SJSA1 (cell line): ENCODE results near the gene ASXL1. TPM values are rescaled to one million over a fixed set of nuclear protein-coding genes. Genes with fewer than 3 reads are reported as not detected.
"Not testable (repeated sequence)": the region's sequence is repeated elsewhere in the genome, so short reads cannot be mapped to it uniquely, and the experiment has no call there.

Source experiments
- DNase-seq, 2 experiments: peaks; one replicate each; pipeline ENCODE4 v3.0.0-alpha.2; 2015 to 2020; ENCODE audit warnings: low spot score in 2 of 2, low read depth in 1 of 2
- H3K27ac ChIP-seq: fragments of 250-450 bp; sonication (Bioruptor Pico); 2 replicates; pipeline ENCODE4 v1.5.1; 2020; ENCODE audit warnings: mild to moderate bottlenecking, moderate library complexity
- H3K27me3 ChIP-seq: fragments of 250-450 bp; sonication (Bioruptor Pico); replicated peaks from 2 replicates; pipeline ENCODE4 v1.5.1; 2020; ENCODE audit warnings: mild to moderate bottlenecking, moderate library complexity
- H3K36me3 ChIP-seq: fragments of 250-450 bp; sonication (Bioruptor Pico); 2 replicates; pipeline ENCODE4 v1.5.1; 2020; ENCODE audit warnings: mild to moderate bottlenecking
- H3K4me1 ChIP-seq: fragments of 250-450 bp; sonication (Bioruptor Pico); replicated peaks from 2 replicates; pipeline ENCODE4 v1.6.1; 2021; ENCODE audit warnings: mild to moderate bottlenecking
- H3K4me3 ChIP-seq: fragments of 250-450 bp; sonication (Bioruptor Pico); 2 replicates; pipeline ENCODE4 v1.5.1; 2020; ENCODE audit warnings: mild to moderate bottlenecking
- H3K9me3 ChIP-seq: fragments of 250-450 bp; sonication (Bioruptor Pico); replicated peaks from 2 replicates; pipeline ENCODE4 v1.5.1; 2020; ENCODE audit warnings: mild to moderate bottlenecking
- total RNA-seq: library from RNA; depleted of rRNA; stranded (reverse); fragments of >200 nt; shearing (Covaris generic); gene quantifications from 2 replicates; pipeline ENCODE4 v1.2.3, GENCODE V29; 2014

Gene ASXL1
- total RNA-seq, 1 experiment from 2014 or later = 35.2 TPM

- DNase-seq, H3K9me3 ChIP-seq, H3K27me3 ChIP-seq, H3K27ac ChIP-seq, H3K4me3 ChIP-seq: not testable (repeated sequence)
- Histone ChIP-seq H3K4me1 (peaks cover 33% of the 10 kb centered on the region), H3K36me3 (peaks cover 23% of the 10 kb centered on the region)
Measured at GRCh38 chr20:32383441-32383840, 25.3 kb downstream of the ASXL1 start.

GRCh38 chr20:32385541-32385940 is 27.4 kb downstream of the ASXL1 start:
- H3K4me1 ChIP-seq = peaks cover 33% of the 10 kb centered on the region
- H3K36me3 ChIP-seq = peaks cover 22% of the 10 kb centered on the region
- no peak overlapping the region for H3K4me3 ChIP-seq
- peak overlapping the region; percentile 40 for H3K27ac ChIP-seq
- DNase-seq = no peak
- no peaks in the 10 kb centered on the region for H3K27me3 ChIP-seq
- no peaks in the 10 kb centered on the region for H3K9me3 ChIP-seq

- Histone ChIP-seq H3K36me3 (peaks cover 22% of the 10 kb centered on the region), H3K4me1 (peaks cover 39% of the 10 kb centered on the region), H3K4me3 (no peak overlapping the region), H3K27ac (peak overlapping the region; percentile 40), H3K27me3 (no peaks in the 10 kb centered on the region), H3K9me3 (no peaks in the 10 kb centered on the region)
- DNase-seq = peak in 1 of 2 experiments; percentile 76
Measured at GRCh38 chr20:32386091-32386490, 28.0 kb downstream of the ASXL1 start.

- H3K36me3 ChIP-seq = peaks cover 24% of the 10 kb centered on the region
- H3K27me3 ChIP-seq = no peaks in the 10 kb centered on the region
- peaks cover 47% of the 10 kb centered on the region for H3K4me1 ChIP-seq
- no peak overlapping the region for H3K27ac ChIP-seq
- no peak overlapping the region for H3K4me3 ChIP-seq
- H3K9me3 ChIP-seq = no peaks in the 10 kb centered on the region
- DNase-seq = no peak
Measured at GRCh38 chr20:32387252-32387651, 29.1 kb downstream of the ASXL1 start.

- DNase-seq = peak in 1 of 2 experiments; percentile 58
- Histone ChIP-seq H3K9me3 (no peaks in the 10 kb centered on the region), H3K27ac (peak overlapping the region; percentile 64), H3K4me3 (no peak overlapping the region), H3K27me3 (no peaks in the 10 kb centered on the region), H3K36me3 (peaks cover 22% of the 10 kb centered on the region), H3K4me1 (peaks cover 33% of the 10 kb centered on the region)
Measured at GRCh38 chr20:32391003-32391402, 32.9 kb downstream of the ASXL1 start.

GRCh38 chr20:32395066-32395465 is 36.9 kb downstream of the ASXL1 start:
- Histone ChIP-seq H3K4me1 (peaks cover 33% of the 10 kb centered on the region), H3K36me3 (peaks cover 18% of the 10 kb centered on the region), H3K27me3 (no peaks in the 10 kb centered on the region), H3K9me3 (no peaks in the 10 kb centered on the region), H3K4me3 (no peak overlapping the region), H3K27ac (no peak overlapping the region)
- no peak for DNase-seq

GRCh38 chr20:32396646-32397160 is 38.6 kb downstream of the ASXL1 start:
- peak in 1 of 2 experiments; percentile 72 for DNase-seq
- H3K4me1 ChIP-seq = peaks cover 19% of the 10 kb centered on the region
- H3K36me3 ChIP-seq = peaks cover 17% of the 10 kb centered on the region
- H3K9me3 ChIP-seq = no peaks in the 10 kb centered on the region
- H3K27ac ChIP-seq = peak overlapping the region; percentile 16
- H3K4me3 ChIP-seq = no peak overlapping the region
- no peaks in the 10 kb centered on the region for H3K27me3 ChIP-seq

GRCh38 chr20:32397567-32398084 is 39.5 kb downstream of the ASXL1 start:
- no peak overlapping the region for H3K4me3 ChIP-seq
- H3K27me3 ChIP-seq = no peaks in the 10 kb centered on the region
- H3K9me3 ChIP-seq = no peaks in the 10 kb centered on the region
- H3K27ac ChIP-seq = no peak overlapping the region
- peaks cover 16% of the 10 kb centered on the region for H3K4me1 ChIP-seq
- no peak for DNase-seq
- H3K36me3 ChIP-seq = peaks cover 22% of the 10 kb centered on the region

GRCh38 chr20:32400476-32400875 is 42.3 kb downstream of the ASXL1 start:
- Histone ChIP-seq H3K27ac (no peak overlapping the region), H3K4me3 (no peak overlapping the region), H3K36me3 (peaks cover 14% of the 10 kb centered on the region), H3K4me1 (peaks cover 16% of the 10 kb centered on the region), H3K27me3 (no peaks in the 10 kb centered on the region), H3K9me3 (no peaks in the 10 kb centered on the region)
- no peak for DNase-seq

GRCh38 chr20:32404017-32404416 is 45.9 kb downstream of the ASXL1 start:
- no peaks in the 10 kb centered on the region for H3K9me3 ChIP-seq
- H3K4me3 ChIP-seq = no peak overlapping the region
- no peaks in the 10 kb centered on the region; the same call in 1 of the 2 replicates for H3K27me3 ChIP-seq
- no peak for DNase-seq
- H3K27ac ChIP-seq = no peak overlapping the region
- peaks cover 23% of the 10 kb centered on the region for H3K36me3 ChIP-seq
- no peaks in the 10 kb centered on the region for H3K4me1 ChIP-seq

- H3K9me3 ChIP-seq = no peaks in the 10 kb centered on the region
- no peaks in the 10 kb centered on the region; the same call in 1 of the 2 replicates for H3K27me3 ChIP-seq
- DNase-seq = no peak
- no peak overlapping the region for H3K27ac ChIP-seq
- H3K4me1 ChIP-seq = no peaks in the 10 kb centered on the region
- no peak overlapping the region for H3K4me3 ChIP-seq
- H3K36me3 ChIP-seq = peaks cover 20% of the 10 kb centered on the region
Measured at GRCh38 chr20:32406701-32407100, 48.6 kb downstream of the ASXL1 start.

- not testable (repeated sequence) for H3K9me3 ChIP-seq, H3K4me1 ChIP-seq, H3K27ac ChIP-seq, H3K27me3 ChIP-seq, H3K4me3 ChIP-seq, DNase-seq
- H3K36me3 ChIP-seq = peaks cover 16% of the 10 kb centered on the region
Measured at GRCh38 chr20:32407131-32407750, 49.1 kb downstream of the ASXL1 start.

GRCh38 chr20:32411955-32412706 is 54.0 kb downstream of the ASXL1 start:
- Histone ChIP-seq H3K4me3 (no peak overlapping the region), H3K9me3 (no peaks in the 10 kb centered on the region), H3K4me1 (peaks cover 21% of the 10 kb centered on the region), H3K36me3 (peaks cover 12% of the 10 kb centered on the region; the same call in 1 of the 2 replicates), H3K27me3 (no peaks in the 10 kb centered on the region; the same call in 1 of the 2 replicates), H3K27ac (no peak overlapping the region)
- DNase-seq = no peak

GRCh38 chr20:32415494-32415893 is 57.4 kb downstream of the ASXL1 start:
- Histone ChIP-seq H3K9me3 (no peaks in the 10 kb centered on the region), H3K27ac (no peak overlapping the region), H3K27me3 (no peaks in the 10 kb centered on the region), H3K4me3 (no peak overlapping the region), H3K4me1 (peaks cover 21% of the 10 kb centered on the region), H3K36me3 (0 out of 2 replicates have a peak, but pooled peaks cover 7% of the 10 kb centered on the region)
- DNase-seq = no peak
